Panc1 (cell line): ENCODE data around the gene TBC1D17. TPM values are rescaled to one million over a fixed set of nuclear protein-coding genes. Genes with fewer than 3 reads are reported as not detected.

ENCODE experiments used
- ATAC-seq: fragments of 200-7000 bp; cut with Tn5 transposase; 2 replicates; pipeline ENCODE4 v1.9.1; 2020; ENCODE audit warnings: mild to moderate bottlenecking, moderate library complexity
- BruUV-seq: library from RNA; stranded (reverse); fragments of 400-500 nt; replicated peaks from 2 replicates; lab custom pipeline; 2021; lab: Mats Ljungman, UMichigan
- CTCF ChIA-PET: fragments of 300-600 bp; sonication (Branson Sonifier 250); formaldehyde crosslinking; loops from one replicate; lab custom pipeline; 2022; ENCODE audit warnings: antibody characterized with exemption; lab: Charles Lee
- POLR2A ChIA-PET: fragments of 300-600 bp; sonication (Branson Sonifier 250); formaldehyde crosslinking; loops from one replicate; lab custom pipeline; 2022; ENCODE audit warnings: antibody characterized with exemption; lab: Charles Lee
- DNase-seq: peaks from one replicate; pipeline ENCODE4 v3.0.0-alpha.2; 2010; ENCODE audit warnings: low read depth, low spot score
- H3K27ac ChIP-seq: 2 replicates; pipeline ENCODE4 v1.5.1; 2011; ENCODE audit warnings: mild to moderate bottlenecking, low read length, inconsistent platforms
- H3K27me3 ChIP-seq: fragments of 200-500 bp; sonication (Bioruptor generic); 2 replicates; pipeline ENCODE4 v1.6.0; 2014; ENCODE audit warnings: low read length, inconsistent platforms; ENCODE audit not compliant: control insufficient read depth, insufficient read depth
- H3K36me3 ChIP-seq: fragments of 200-500 bp; sonication (Bioruptor generic); 2 replicates; pipeline ENCODE4 v1.5.1; 2014; ENCODE audit warnings: inconsistent platforms, mild to moderate bottlenecking, low read length, moderate library complexity; ENCODE audit not compliant: control insufficient read depth, insufficient read depth
- H3K4me1 ChIP-seq: 2 replicates; pipeline ENCODE4 v1.5.1; 2011; ENCODE audit warnings: inconsistent platforms, mild to moderate bottlenecking, low read length, moderate library complexity; ENCODE audit not compliant: control insufficient read depth, insufficient read depth
- H3K4me3 ChIP-seq, 2 experiments: 2 replicates each; pipeline ENCODE4 v1.5.1; 2011 to 2012; ENCODE audit warnings: low read depth in 2 of 2, low read length in 2 of 2, mild to moderate bottlenecking in 2 of 2, inconsistent platforms in 1 of 2, moderate library complexity in 1 of 2
- H3K9me3 ChIP-seq: fragments of 200-500 bp; sonication (Bioruptor generic); 2 replicates; pipeline ENCODE4 v1.5.1; 2014; ENCODE audit warnings: low read depth, mild to moderate bottlenecking, inconsistent platforms, low read length, moderate library complexity; ENCODE audit not compliant: control insufficient read depth, insufficient read depth
- CTCF ChIP-seq: fragments of 450-650 bp; IDR thresholded peaks from 2 replicates; pipeline ENCODE4 v1.5.1; 2017; ENCODE audit warnings: mild to moderate bottlenecking
- POLR2AphosphoS5 ChIP-seq: IDR thresholded peaks from 2 replicates; pipeline ENCODE4 v1.6.1; 2012; ENCODE audit warnings: mild to moderate bottlenecking, low read depth, low read length, moderate library complexity
- REST ChIP-seq, 2 experiments: IDR thresholded peaks; 2 replicates each; pipeline ENCODE4 v1.6.1; 2011 to 2012; ENCODE audit warnings: low read depth in 2 of 2, control low read depth in 1 of 2, low read length in 1 of 2, mild to moderate bottlenecking in 1 of 2, moderate library complexity in 1 of 2; ENCODE audit not compliant: insufficient read depth in 1 of 2
- SIN3A ChIP-seq: IDR thresholded peaks from 2 replicates; pipeline ENCODE4 v1.6.1; 2012; ENCODE audit warnings: low read depth, mild to moderate bottlenecking, low read length, moderate library complexity, borderline replicate concordance; ENCODE audit not compliant: insufficient read depth
- TCF7L2 ChIP-seq: IDR thresholded peaks from 2 replicates; pipeline ENCODE4 v1.6.1; 2011; ENCODE audit warnings: mild to moderate bottlenecking, low read depth, low read length, inconsistent platforms
- in situ Hi-C: cut with HindIII; loops from 2 replicates; pipeline ENCODE4 v1.10.0; 2016; ENCODE audit warnings: low sequenced_read_pairs, low pct_unique_long_range_greater_than_20kb
- intact Hi-C: fragments of 100-400 bp; cut with micrococcal nuclease; formaldehyde crosslinking; loops from one replicate; pipeline ENCODE4 v1.10.0; 2022; ENCODE audit not compliant: unreplicated experiment
- total RNA-seq: library from RNA; stranded (reverse); gene quantifications from one replicate; pipeline ENCODE4 v1.2.1, GENCODE V29; 2021; ENCODE audit not compliant: unreplicated experiment

TBC1D17 gene
- total RNA-seq, 1 experiment from 2014 or later = 43.2 TPM

GRCh38 chr19:49844138-49845095, 33.1 kb upstream of the TBC1D17 start:
- Histone ChIP-seq H3K36me3 (no peaks in the 10 kb centered on the region; the same call in 1 of the 2 replicates), H3K27ac (no peak overlapping the region), H3K4me3 (no peak overlapping the region), H3K27me3 (no peaks in the 10 kb centered on the region), H3K4me1 (no peaks in the 10 kb centered on the region; the same call in 1 of the 2 replicates), H3K9me3 (no peaks in the 10 kb centered on the region)
- POLR2A ChIA-PET = no interaction called here
- DNase-seq = no peak
- BruUV-seq = no TSS peak
- CTCF ChIA-PET = no interaction called here
- in situ Hi-C loops = no loop called here
- intact Hi-C loops = no loop called here
- ATAC-seq = no peak
- TF ChIP-seq SIN3A = no peak
- TF ChIP-seq REST (IDR thresholded peaks at IDR 0.05; ENCODE audit: insufficient read depth in 1 of 2, low read depth in 2 of 2, low read length in 1 of 2) = no peak
- no peak for TF ChIP-seq POLR2AphosphoS5
- no peak for TF ChIP-seq CTCF
- TF ChIP-seq TCF7L2 = no peak

- no peaks in the 10 kb centered on the region for H3K36me3 ChIP-seq
- no peak for DNase-seq
- H3K4me1 ChIP-seq = no peaks in the 10 kb centered on the region; the same call in 1 of the 2 replicates
- POLR2A ChIA-PET = interaction anchor here (0.6 kb wide), 1 partner anchor 27 kb away, joined by 5 read pairs; no protein-coding TSS in a partner anchor
- intact Hi-C loops (no loop called here), in situ Hi-C loops (no loop called here)
- CTCF ChIA-PET = no interaction called here
- no peak overlapping the region for H3K4me3 ChIP-seq
- no peaks in the 10 kb centered on the region for H3K9me3 ChIP-seq
- no peak overlapping the region for H3K27ac ChIP-seq
- ATAC-seq = no peak
- BruUV-seq = no TSS peak
- no peaks in the 10 kb centered on the region for H3K27me3 ChIP-seq
- TF ChIP-seq SIN3A (no peak), REST (IDR thresholded peaks at IDR 0.05; ENCODE audit: insufficient read depth in 1 of 2, low read depth in 2 of 2, low read length in 1 of 2) (no peak), TCF7L2 (no peak), CTCF (no peak), POLR2AphosphoS5 (no peak)
Observed at GRCh38 chr19:49845414-49845813, 32.1 kb upstream of the TBC1D17 start.
